DOHH2 (cell line): ENCODE results near the gene COASY.

Experiments
- H3F3A ChIP-seq: fragments of 200-600 bp; sonication (generic), shearing (Covaris generic); 2 replicates; pipeline ENCODE4 v1.6.0; 2016; ENCODE audit warnings: antibody characterized with exemption, mild to moderate bottlenecking; ENCODE audit not compliant: control insufficient read depth, insufficient read depth
- H3K27ac ChIP-seq: fragments of 200-600 bp; sonication (generic); 2 replicates; pipeline ENCODE4 v1.5.1; 2014; ENCODE audit warnings: low read depth, mild to moderate bottlenecking, low read length, moderate library complexity
- H3K27me3 ChIP-seq: fragments of 200-600 bp; sonication (generic); 2 replicates; pipeline ENCODE4 v1.6.1; 2014; ENCODE audit warnings: mild to moderate bottlenecking, low read length, mixed read lengths; ENCODE audit not compliant: control insufficient read depth
- H3K36me3 ChIP-seq: fragments of 200-600 bp; sonication (generic); 2 replicates; pipeline ENCODE4 v1.6.1; 2014; ENCODE audit warnings: mild to moderate bottlenecking, low read length, moderate library complexity, mixed read lengths; ENCODE audit not compliant: control insufficient read depth
- H3K4me1 ChIP-seq: fragments of 200-600 bp; sonication (generic); 2 replicates; pipeline ENCODE4 v1.6.1; 2014; ENCODE audit warnings: mild to moderate bottlenecking, low read length, mixed read lengths; ENCODE audit not compliant: control insufficient read depth
- H3K4me2 ChIP-seq: fragments of 200-600 bp; sonication (generic); 2 replicates; pipeline ENCODE4 v1.6.0; 2014; ENCODE audit warnings: mild to moderate bottlenecking, low read length, moderate library complexity
- H3K4me3 ChIP-seq: fragments of 200-600 bp; sonication (generic); 2 replicates; pipeline ENCODE4 v1.5.1; 2014; ENCODE audit warnings: mild to moderate bottlenecking, low read length, mixed read lengths
- H3K79me2 ChIP-seq: fragments of 200-600 bp; sonication (generic); 2 replicates; pipeline ENCODE4 v1.6.1; 2014; ENCODE audit warnings: mild to moderate bottlenecking, low read length, mixed read lengths; ENCODE audit not compliant: control insufficient read depth
- H3K9me2 ChIP-seq: fragments of 200-600 bp; sonication (generic); replicated peaks from 2 replicates; pipeline ENCODE4 v1.6.1; 2014; ENCODE audit warnings: mild to moderate bottlenecking, low read length, mixed read lengths; ENCODE audit not compliant: control insufficient read depth
- H3K9me3 ChIP-seq: fragments of 200-600 bp; sonication (generic); 2 replicates; pipeline ENCODE4 v1.6.1; 2014; ENCODE audit warnings: antibody characterized with exemption, low read length, mixed read lengths; ENCODE audit not compliant: control insufficient read depth, insufficient read depth
- H4K20me1 ChIP-seq: fragments of 200-600 bp; sonication (generic); 2 replicates; pipeline ENCODE4 v1.6.0; 2014; ENCODE audit warnings: low read depth, mild to moderate bottlenecking, antibody characterized with exemption, low read length, moderate library complexity; ENCODE audit not compliant: control insufficient read depth, insufficient read depth
- CTCF ChIP-seq: fragments of 200-600 bp; sonication (generic); IDR thresholded peaks from one replicate; pipeline ENCODE4 v1.5.1; 2014; ENCODE audit warnings: antibody characterized with exemption, mild to moderate bottlenecking, low read depth, low read length; ENCODE audit not compliant: poor library complexity, severe bottlenecking
- EZH2phosphoT487 ChIP-seq: fragments of 200-600 bp; sonication (generic); IDR thresholded peaks from 2 replicates; pipeline ENCODE4 v1.6.1; 2017; ENCODE audit warnings: borderline replicate concordance, mild to moderate bottlenecking, antibody characterized with exemption, low read length, moderate library complexity, mixed read lengths

COASY gene

GRCh38 chr17:42565523-42566214 is 3.7 kb downstream of the COASY start:
- Histone ChIP-seq H4K20me1 (no peaks in the 10 kb centered on the region), H3K27ac (no peak overlapping the region), H3F3A (peaks cover 4% of the 10 kb centered on the region), H3K36me3 (peaks cover 76% of the 10 kb centered on the region), H3K4me1 (peaks cover 33% of the 10 kb centered on the region), H3K4me2 (no peak overlapping the region), H3K9me2 (no peaks in the 10 kb centered on the region), H3K4me3 (no peak overlapping the region), H3K27me3 (no peaks in the 10 kb centered on the region), H3K79me2 (peaks cover 68% of the 10 kb centered on the region), H3K9me3 (no peaks in the 10 kb centered on the region)
- TF ChIP-seq EZH2phosphoT487 (no peak), CTCF (no peak)

- Histone ChIP-seq H3K36me3 (peaks cover 80% of the 10 kb centered on the region), H3K9me2 (no peaks in the 10 kb centered on the region), H3K4me1 (peaks cover 31% of the 10 kb centered on the region), H3K9me3 (no peaks in the 10 kb centered on the region), H3K4me2 (peak overlapping the region; percentile 99), H3K4me3 (peak overlapping the region; percentile 97), H3K79me2 (peaks cover 66% of the 10 kb centered on the region), H4K20me1 (no peaks in the 10 kb centered on the region), H3F3A (peaks cover 4% of the 10 kb centered on the region), H3K27me3 (no peaks in the 10 kb centered on the region), H3K27ac (no peak overlapping the region; the same call in 1 of the 2 replicates)
- no peak for TF ChIP-seq EZH2phosphoT487
- no peak for TF ChIP-seq CTCF
Observed at GRCh38 chr17:42566215-42566882, 4.4 kb downstream of the COASY start.

GRCh38 chr17:42566883-42567573 is 5.1 kb downstream of the COASY start, which contains the start of gene MLX:
Gene MLX (plus strand): TSS chr17:42567100. CDS start chr17:42567125, 25 bp downstream.
- peak within 1 kb of the TSS; percentile 64 for H3K27ac ChIP-seq
- H3K36me3 ChIP-seq = peaks cover 87% of the 10 kb centered on the region
- peak within 1 kb of the TSS; percentile 97 for H3K4me3 ChIP-seq
- no peaks in the 10 kb centered on the region for H4K20me1 ChIP-seq
- H3K9me2 ChIP-seq = no peaks in the 10 kb centered on the region
- no peaks in the 10 kb centered on the region for H3K27me3 ChIP-seq
- peaks cover 26% of the 10 kb centered on the region for H3K4me1 ChIP-seq
- peaks cover 4% of the 10 kb centered on the region for H3F3A ChIP-seq
- TF ChIP-seq EZH2phosphoT487 (no peak), CTCF (no peak)
- H3K79me2 ChIP-seq = peaks cover 66% of the 10 kb centered on the region
- no peaks in the 10 kb centered on the region for H3K9me3 ChIP-seq
- peak within 1 kb of the TSS; percentile 99 for H3K4me2 ChIP-seq
